HCT116 (cell line): Measurements from ENCODE around the gene SRR. TPM values are rescaled to one million over a fixed set of nuclear protein-coding genes. Genes with fewer than 3 reads are reported as not detected.

Experiments used
- ATAC-seq: fragments of 200-7000 bp; cut with Tn5 transposase; 2 replicates; pipeline ENCODE4 v1.9.1; 2020; ENCODE audit warnings: mild to moderate bottlenecking, moderate library complexity
- BruUV-seq: library from RNA; stranded (reverse); fragments of 400-500 nt; replicated peaks from 2 replicates; lab custom pipeline; 2021; lab: Mats Ljungman, UMichigan
- CTCF ChIA-PET: fragments of 300-600 bp; sonication (Branson Sonifier 250); formaldehyde crosslinking; loops from one replicate; lab custom pipeline; 2021; ENCODE audit warnings: antibody characterized with exemption; lab: Charles Lee
- POLR2A ChIA-PET: fragments of 300-600, 350-600 bp; sonication (Branson Sonifier 250); formaldehyde crosslinking; loops from one replicate; lab custom pipeline; 2021; ENCODE audit warnings: antibody characterized with exemption; lab: Charles Lee
- RAD21 ChIA-PET, 2 experiments: fragments of 300-600 bp; sonication (Branson Sonifier 250); formaldehyde crosslinking; loops; one replicate each; lab custom pipeline; 2023; ENCODE audit warnings: low total read pairs in 2 of 2; ENCODE audit not compliant: uncharacterized antibody in 2 of 2, unreplicated experiment in 2 of 2, low non-redundant PET in 1 of 2; lab: Charles Lee
- DNase-seq: peaks from one replicate; pipeline ENCODE4 v3.0.0-alpha.2; 2010; ENCODE audit warnings: low read depth, low spot score
- H2AFZ ChIP-seq: fragments of 200-600 bp; shearing (Covaris generic), sonication (generic); 2 replicates; pipeline ENCODE4 v1.6.1; 2017; ENCODE audit warnings: low read depth, mixed run types, mixed read lengths, antibody characterized with exemption, low read length; ENCODE audit not compliant: poor library complexity, severe bottlenecking
- H3K27ac ChIP-seq: 2 replicates; pipeline ENCODE4 v1.5.1; 2012; ENCODE audit warnings: low read depth, low read length
- H3K27me3 ChIP-seq: fragments of 200-600 bp; sonication (generic); 2 replicates; pipeline ENCODE4 v1.6.1; 2016; ENCODE audit warnings: mixed run types, low read length, mixed read lengths; ENCODE audit not compliant: insufficient read depth
- H3K36me3 ChIP-seq, 2 experiments: fragments of 200-500 bp in 1 of 2; fragments of 200-600 bp in 1 of 2; sonication (Bioruptor generic) in 1 of 2; sonication (generic) in 1 of 2; 2 replicates each; pipeline versions ENCODE4 v1.5.1 to v1.6.1; 2014 to 2016; ENCODE audit warnings: low read length in 2 of 2, inconsistent platforms in 1 of 2, mixed read lengths in 1 of 2, mixed run types in 1 of 2; ENCODE audit not compliant: insufficient read depth in 2 of 2, control insufficient read depth in 1 of 2
- H3K4me1 ChIP-seq, 2 experiments: fragments of 200-600 bp in 1 of 2; sonication (generic) in 1 of 2; 2 replicates each; pipeline versions ENCODE4 v1.5.1 to v1.6.1; 2012 to 2017; ENCODE audit warnings: low read length in 2 of 2, inconsistent platforms in 1 of 2, mild to moderate bottlenecking in 1 of 2, mixed read lengths in 1 of 2, mixed run types in 1 of 2, moderate library complexity in 1 of 2; ENCODE audit not compliant: insufficient read depth in 2 of 2, control insufficient read depth in 1 of 2
- H3K4me2 ChIP-seq: fragments of 200-600 bp; sonication (generic); 2 replicates; pipeline ENCODE4 v1.6.1; 2017; ENCODE audit warnings: mixed run types, low read length, mixed read lengths
- H3K4me3 ChIP-seq, 2 experiments: fragments of 200-600 bp in 1 of 2; sonication (generic) in 1 of 2; replicated peaks in 1 of 2; 2 replicates each; pipeline ENCODE4 v1.5.1; 2011 to 2016; ENCODE audit warnings: low read length in 2 of 2, control low read depth in 1 of 2, low read depth in 1 of 2, mild to moderate bottlenecking in 1 of 2, mixed read lengths in 1 of 2, mixed run types in 1 of 2
- H3K79me2 ChIP-seq: fragments of 200-600 bp; sonication (generic); 2 replicates; pipeline ENCODE4 v1.6.1; 2017; ENCODE audit warnings: mild to moderate bottlenecking, mixed run types, low read length, moderate library complexity, mixed read lengths; ENCODE audit not compliant: insufficient read depth
- H3K9ac ChIP-seq: fragments of 200-600 bp; sonication (generic); 2 replicates; pipeline ENCODE4 v1.6.1; 2016; ENCODE audit warnings: low read length, mixed read lengths
- H3K9me2 ChIP-seq: fragments of 200-600 bp; sonication (generic), shearing (Covaris generic); 2 replicates; pipeline ENCODE4 v1.6.1; 2017; ENCODE audit warnings: mixed run types, mild to moderate bottlenecking, moderate library complexity; ENCODE audit not compliant: insufficient read depth
- H3K9me3 ChIP-seq, 2 experiments: fragments of 200-500 bp in 1 of 2; fragments of 200-600 bp in 1 of 2; sonication (Bioruptor generic) in 1 of 2; sonication (generic) in 1 of 2; 2 replicates each; pipeline ENCODE4 v1.6.1; 2014 to 2017; ENCODE audit warnings: low read length in 2 of 2, mixed read lengths in 2 of 2, inconsistent platforms in 1 of 2, low read depth in 1 of 2, mild to moderate bottlenecking in 1 of 2, mixed run types in 1 of 2, moderate library complexity in 1 of 2; ENCODE audit not compliant: control insufficient read depth in 1 of 2, insufficient read depth in 1 of 2
- H4K20me1 ChIP-seq: fragments of 200-600 bp; sonication (generic), shearing (Covaris generic); 2 replicates; pipeline ENCODE4 v1.6.1; 2017; ENCODE audit warnings: mixed run types, mild to moderate bottlenecking, moderate library complexity; ENCODE audit not compliant: insufficient read depth
- CBX3 ChIP-seq: IDR thresholded peaks from 2 replicates; pipeline ENCODE4 v1.6.1; 2012; ENCODE audit warnings: low read depth
- CTCF ChIP-seq, 3 experiments: fragments of 200-600 bp in 1 of 3; sonication (generic) in 1 of 3; IDR thresholded peaks in 2 of 3; conservative IDR thresholded peaks in 1 of 3; 2 replicates each; pipeline ENCODE4 v1.5.1; 2012 to 2017; ENCODE audit warnings: low read depth in 2 of 3, low read length in 2 of 3, antibody characterized with exemption in 1 of 3, borderline replicate concordance in 1 of 3, control low read depth in 1 of 3, mild to moderate bottlenecking in 1 of 3, mixed read lengths in 1 of 3, mixed run types in 1 of 3, moderate library complexity in 1 of 3; ENCODE audit not compliant: insufficient read depth in 1 of 3
- ELF1 ChIP-seq: IDR thresholded peaks from 2 replicates; pipeline ENCODE4 v1.6.1; 2012; ENCODE audit warnings: low read depth, borderline replicate concordance
- EZH2 ChIP-seq: fragments of 200-600 bp; sonication (generic); IDR thresholded peaks from 2 replicates; pipeline ENCODE4 v1.6.1; 2017; ENCODE audit warnings: antibody characterized with exemption, mixed run types
- EZH2phosphoT487 ChIP-seq: fragments of 200-600 bp; IDR thresholded peaks from 2 replicates; pipeline ENCODE4 v1.6.1; 2018; ENCODE audit warnings: antibody characterized with exemption, borderline replicate concordance
- JUND ChIP-seq: IDR thresholded peaks from 2 replicates; pipeline ENCODE4 v1.6.1; 2012
- MAX ChIP-seq: IDR thresholded peaks from 2 replicates; pipeline ENCODE4 v1.6.1; 2012
- POLR2A ChIP-seq: IDR thresholded peaks from 2 replicates; pipeline ENCODE4 v1.7.0; 2011; ENCODE audit warnings: borderline replicate concordance; ENCODE audit not compliant: insufficient read depth, insufficient read length; ENCODE audit errors: extremely low read depth
- POLR2AphosphoS5 ChIP-seq: IDR thresholded peaks from 2 replicates; pipeline ENCODE4 v1.6.1; 2011; ENCODE audit warnings: mild to moderate bottlenecking, low read depth, low read length, moderate library complexity
- SIN3A ChIP-seq: IDR thresholded peaks from 2 replicates; pipeline ENCODE4 v1.6.1; 2012; ENCODE audit warnings: low read depth
- TCF7L2 ChIP-seq: IDR thresholded peaks from 2 replicates; pipeline ENCODE4 v1.7.0; 2011; ENCODE audit warnings: borderline replicate concordance, inconsistent platforms; ENCODE audit not compliant: insufficient read depth, insufficient read length; ENCODE audit errors: extremely low read depth
- intact Hi-C: fragments of 100-400 bp; cut with micrococcal nuclease; formaldehyde crosslinking; loops from 2 replicates; pipeline ENCODE4 v1.10.0; 2022
- total RNA-seq: library from RNA; stranded (reverse); gene quantifications from one replicate; pipeline ENCODE4 v1.2.1, GENCODE V29; 2021; ENCODE audit not compliant: unreplicated experiment

The SRR gene
- total RNA-seq, 1 experiment from 2014 or later = 15.1 TPM

GRCh38 chr17:2323629-2324314 is 20.0 kb downstream of the SRR start (continued):
- TF ChIP-seq SIN3A = no peak
- TF ChIP-seq EZH2 = no peak

- Histone ChIP-seq H3K27me3 (no peaks in the 10 kb centered on the region), H3K9me2 (no peaks in the 10 kb centered on the region), H3K9ac (no peak overlapping the region), H3K27ac (no peak overlapping the region), H3K9me3 (no peaks in the 10 kb centered on the region), H4K20me1 (peaks cover 39% of the 10 kb centered on the region; the same call in 1 of the 2 replicates), H2AFZ (no peak overlapping the region), H3K4me3 (no peak overlapping the region), H3K4me2 (no peak overlapping the region), H3K36me3 (peaks cover 72 to 80% of the 10 kb centered on the region in 2 experiments), H3K79me2 (peaks cover 94% of the 10 kb centered on the region), H3K4me1 (peaks cover 0 to 15% of the 10 kb centered on the region in 2 experiments; a peak in 3 of 4 replicates)
- BruUV-seq = no TSS peak
- RAD21 ChIA-PET = no interaction called here
- CTCF ChIA-PET = no interaction called here
- ATAC-seq (peak; percentile 21; the same call in 1 of the 2 replicates), DNase-seq (no peak)
- POLR2A ChIA-PET = interaction anchor here (1.4 kb wide), 1 partner anchor 10 kb away, joined by 3 read pairs; no protein-coding TSS in a partner anchor
- intact Hi-C loops = no loop called here
- TF ChIP-seq ELF1 (no peak), CTCF (IDR thresholded peaks at IDR 0.05 in 2 of 3, conservative IDR thresholded peaks at IDR 0.05 in 1 of 3; ENCODE audit: borderline replicate concordance in 1 of 3, insufficient read depth in 1 of 3, low read depth in 2 of 3, low read length in 2 of 3) (peak in 2 of 3 experiments; percentile 14 to 30; a peak in 1 of 6 replicates), JUND (no peak), TCF7L2 (no peak), POLR2A (no peak), MAX (no peak), POLR2AphosphoS5 (no peak), CBX3 (no peak), EZH2phosphoT487 (no peak)
These were observed 27.6 kb downstream of the SRR start for GRCh38 chr17:2331303-2331702.
